Activated T-cell treated with anti-CD3 and anti-CD28 coated beads for 1 hour (primary cell): ENCODE measurements around the gene NECTIN1.

Experiments used
- DNase-seq: peaks from one replicate; pipeline ENCODE4 v3.0.0-alpha.2; 2020; ENCODE audit warnings: low read depth

Gene NECTIN1

GRCh38 chr11:119712459-119713358 lies 16.3 kb downstream of the NECTIN1 start:
- DNase-seq = no peak

DNA sequence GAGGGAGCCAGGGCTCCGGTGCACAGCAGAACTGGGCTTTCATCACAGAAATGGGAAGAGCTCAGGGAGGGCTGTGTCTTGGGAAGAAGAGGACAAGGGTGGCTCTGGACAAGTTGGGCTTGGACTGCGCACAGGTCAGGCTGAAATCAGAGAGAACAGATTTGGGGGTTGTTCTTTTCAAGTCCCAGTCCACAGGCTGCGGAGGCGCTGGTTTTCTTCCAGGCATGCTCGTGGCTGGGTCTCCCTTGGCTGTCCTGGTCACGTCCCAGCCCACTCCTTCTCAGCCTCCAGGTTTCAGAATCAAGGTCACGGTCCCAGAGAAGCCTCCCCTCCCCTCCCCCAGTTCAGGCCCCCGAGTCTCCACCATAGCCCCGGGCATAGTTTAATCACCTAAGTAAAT lies 17.0 kb downstream of the NECTIN1 start:
- DNase-seq = no peak

GRCh38 chr11:119711476-119711875 lies 17.5 kb downstream of the NECTIN1 start:
- no peak for DNase-seq

DNA sequence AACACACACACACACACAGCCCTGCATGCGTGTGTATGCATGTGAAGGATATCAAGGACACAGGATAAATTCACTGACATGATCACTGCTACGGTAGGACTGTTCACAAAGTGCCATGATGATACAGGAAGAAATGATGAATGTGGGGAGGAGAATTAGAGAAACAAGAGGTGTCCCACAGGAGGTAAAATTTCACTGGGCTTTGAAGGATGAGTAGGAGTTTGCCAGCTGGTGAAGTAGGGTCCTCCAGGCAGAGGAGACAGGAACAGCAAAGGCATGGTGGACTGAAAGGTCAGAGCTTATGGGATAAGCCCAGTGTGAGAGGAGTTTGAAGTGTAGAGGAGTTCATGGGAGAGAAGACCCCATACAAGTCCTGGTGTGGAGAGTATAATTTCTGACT lies 18.6 kb downstream of the NECTIN1 start:
- no peak for DNase-seq

GRCh38 chr11:119709638-119710346 lies 19.2 kb downstream of the NECTIN1 start:
- no peak for DNase-seq

- DNase-seq = no peak
Measured at GRCh38 chr11:119709171-119709570, 19.8 kb downstream of the NECTIN1 start.

DNA sequence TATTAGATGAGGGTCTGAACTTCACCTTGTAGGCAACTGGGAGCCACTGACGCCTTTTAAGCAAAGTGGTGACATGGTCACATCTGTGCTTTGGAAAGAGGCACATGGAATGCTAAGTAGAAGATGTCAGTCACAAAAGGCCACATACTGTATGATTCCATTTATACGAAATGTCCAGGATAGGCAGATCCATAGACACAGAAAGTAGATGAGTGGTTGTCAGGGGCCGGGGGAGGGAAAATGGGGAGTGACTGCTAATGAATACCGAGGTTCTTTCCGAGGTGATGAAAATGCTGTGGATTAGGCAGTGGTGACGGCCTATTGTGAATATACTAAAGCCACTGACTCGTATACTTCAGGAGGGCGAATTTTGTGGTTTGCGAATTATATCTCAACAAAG lies 20.6 kb downstream of the NECTIN1 start:
- no peak for DNase-seq

DNA sequence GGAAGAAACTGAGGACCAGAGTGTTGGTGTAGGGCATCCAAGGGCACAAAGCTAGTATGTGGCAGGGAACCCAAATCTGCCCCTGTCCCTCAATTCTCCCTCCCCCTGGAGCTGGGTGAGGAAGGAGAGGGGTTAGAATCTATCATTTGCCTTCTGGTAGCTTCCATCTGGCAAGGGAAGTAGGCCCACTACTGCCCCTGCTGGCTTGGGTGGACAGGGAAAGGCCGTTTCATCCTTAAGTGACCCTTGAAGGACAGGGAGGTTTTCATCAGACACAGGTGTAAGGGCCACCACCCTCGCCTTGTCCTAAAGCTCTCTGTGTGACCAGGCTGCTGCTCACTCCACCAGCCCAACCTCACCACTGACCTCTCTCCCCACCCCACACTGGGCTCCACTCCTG lies 22.1 kb downstream of the NECTIN1 start:
- no peak for DNase-seq

- DNase-seq = no peak
Measured at GRCh38 chr11:119706029-119706428, 23.0 kb downstream of the NECTIN1 start.

GRCh38 chr11:119705362-119705761 lies 23.6 kb downstream of the NECTIN1 start:
- DNase-seq = no peak

DNA sequence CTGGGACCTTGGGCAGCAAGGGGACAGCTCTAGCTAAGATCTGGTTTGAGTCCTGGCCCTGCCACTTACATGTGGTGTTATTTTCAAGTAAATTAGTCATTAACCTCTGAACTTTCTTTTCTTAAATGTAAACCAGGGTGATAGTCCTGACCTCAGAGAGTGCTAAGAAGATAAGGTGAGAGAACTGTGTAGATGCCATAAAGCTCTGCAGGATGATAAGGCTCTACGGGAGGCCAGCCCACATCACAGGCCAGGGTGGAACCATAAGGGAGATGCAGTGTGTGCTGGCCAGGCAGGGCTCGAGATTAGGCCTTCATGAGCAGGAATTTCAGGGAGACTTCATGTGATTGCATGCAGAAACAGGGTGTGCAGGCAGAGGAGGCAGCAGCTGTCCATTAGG lies 24.2 kb downstream of the NECTIN1 start:
- no peak for DNase-seq

GRCh38 chr11:119701591-119702549 lies 27.1 kb downstream of the NECTIN1 start:
- no peak for DNase-seq

GRCh38 chr11:119700536-119701346 lies 28.3 kb downstream of the NECTIN1 start:
- no peak for DNase-seq

DNA sequence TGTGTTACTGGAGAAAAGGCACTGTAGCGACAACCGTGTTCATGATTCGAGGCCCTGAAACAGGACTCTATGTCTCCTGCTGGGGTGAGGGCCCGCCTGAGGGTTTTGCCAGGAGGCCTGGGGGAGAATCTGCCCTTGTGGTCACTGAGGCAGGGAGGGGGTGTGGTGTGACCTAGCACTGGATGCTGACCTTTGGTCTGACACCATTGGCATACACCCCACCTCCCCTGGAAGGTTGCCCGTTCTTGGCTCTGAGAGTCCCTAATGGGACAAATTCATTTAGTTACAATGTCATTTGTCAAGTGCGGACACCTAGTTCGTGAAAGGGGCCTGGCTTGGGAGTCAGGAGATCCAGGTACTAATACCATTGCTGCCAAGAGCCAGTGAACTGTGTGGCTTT lies 29.0 kb downstream of the NECTIN1 start:
- no peak for DNase-seq

DNA sequence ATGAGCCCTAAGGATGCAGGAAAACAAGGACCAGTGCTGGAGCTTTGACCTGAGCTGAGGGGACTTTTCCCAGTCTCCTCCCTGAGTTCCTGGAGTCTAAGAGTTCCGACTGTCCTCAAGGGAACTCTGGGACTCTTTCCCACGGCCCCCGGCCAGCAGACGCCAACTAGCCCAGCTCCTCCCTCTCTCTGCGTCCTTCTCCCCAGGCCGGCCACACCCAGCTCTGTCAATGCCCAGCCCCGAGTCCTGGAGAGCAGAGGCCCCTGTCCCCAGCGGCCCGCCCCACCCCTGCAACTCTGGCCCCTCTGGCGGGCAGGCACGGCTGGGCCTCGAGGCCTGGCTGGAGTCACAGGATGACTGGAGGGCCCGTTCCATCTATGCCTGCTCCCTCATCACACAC lies 29.8 kb downstream of the NECTIN1 start:
- no peak for DNase-seq

GRCh38 chr11:119697882-119698281 lies 31.1 kb downstream of the NECTIN1 start:
- DNase-seq = no peak

DNA sequence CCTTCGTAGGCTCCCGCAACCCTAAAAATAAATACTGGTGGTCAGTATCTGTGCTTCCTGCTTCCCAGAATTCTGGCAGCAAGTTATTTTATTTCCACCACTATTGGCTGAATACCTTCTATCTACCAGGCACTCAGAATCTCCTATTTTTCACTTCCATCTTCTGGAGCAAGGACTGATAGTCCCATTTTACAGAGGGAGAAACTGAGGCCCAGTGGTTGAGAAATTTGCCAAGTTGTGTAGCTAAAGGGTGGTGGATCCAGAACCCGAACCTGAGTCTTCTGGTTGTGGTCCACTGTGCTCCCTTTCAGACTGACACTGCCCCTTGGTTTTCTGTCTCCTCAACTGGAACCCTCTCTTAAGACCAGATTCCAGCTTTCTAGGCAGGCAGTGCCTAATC lies 31.6 kb downstream of the NECTIN1 start:
- no peak for DNase-seq

GRCh38 chr11:119696378-119697222 lies 32.4 kb downstream of the NECTIN1 start:
- DNase-seq = no peak

DNA sequence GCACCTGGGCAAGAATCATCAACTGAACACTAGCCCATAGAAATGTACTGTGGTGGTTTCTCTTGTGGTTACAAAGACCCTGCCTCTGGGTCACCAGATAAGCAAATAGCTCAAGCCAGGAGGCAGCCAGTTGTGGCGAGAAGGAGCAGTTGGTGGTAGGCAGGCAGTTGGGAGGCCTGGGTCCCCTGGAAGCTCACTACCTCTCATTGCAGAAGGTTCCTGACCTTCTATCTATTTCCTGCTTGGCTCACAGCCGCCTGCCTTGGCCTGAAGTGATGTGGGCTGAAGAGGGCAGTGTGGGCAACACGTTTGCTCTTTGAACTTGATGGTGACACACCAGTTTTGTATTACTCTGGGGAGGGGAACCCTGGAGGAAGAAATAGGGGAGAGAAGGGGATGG lies 34.7 kb downstream of the NECTIN1 start:
- no peak for DNase-seq

DNA sequence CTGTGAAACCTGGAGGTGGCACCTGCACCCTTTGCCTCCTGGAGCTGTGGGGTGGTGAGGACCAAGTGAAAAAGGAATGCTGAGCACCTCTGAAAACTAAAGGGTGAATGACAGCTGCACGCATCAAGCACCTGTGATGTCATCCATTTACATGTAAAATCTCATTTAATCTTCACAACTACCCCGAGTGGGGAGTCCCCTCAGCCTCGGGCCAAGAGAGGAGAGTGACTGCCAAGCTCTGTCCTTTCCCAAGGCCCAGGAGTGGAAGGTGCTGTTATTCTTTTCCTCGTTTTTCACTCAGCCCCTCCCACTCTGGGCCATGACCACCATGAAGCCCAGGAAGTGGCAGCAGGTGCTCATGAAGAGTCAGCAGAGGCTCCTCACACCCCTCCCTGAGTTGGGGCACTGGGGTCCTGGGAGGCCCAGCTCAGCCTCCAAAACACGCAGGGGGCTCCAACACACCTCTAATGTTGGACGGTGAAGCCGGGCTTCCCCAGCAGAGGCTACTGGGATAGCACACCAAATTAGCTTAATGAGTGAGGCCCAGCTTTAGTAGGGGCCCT lies 35.7 kb downstream of the NECTIN1 start:
- DNase-seq = no peak
